Nephron (organoid): Measurements from ENCODE around the gene DPP6.

Experiments used
- H3K27ac Mint-ChIP-seq, 3 experiments: 2 replicates each; pipeline ENCODE4 v1.8.0; 2020; ENCODE audit warnings: mixed read lengths in 3 of 3, mild to moderate bottlenecking in 2 of 3, moderate library complexity in 1 of 3
- H3K27me3 Mint-ChIP-seq: 2 replicates; pipeline ENCODE4 v1.8.0; 2021; ENCODE audit warnings: low read depth, mild to moderate bottlenecking, moderate library complexity, mixed read lengths
- H3K36me3 Mint-ChIP-seq: 2 replicates; pipeline ENCODE4 v1.8.0; 2020; ENCODE audit warnings: low read depth, mixed read lengths
- H3K4me1 Mint-ChIP-seq: 2 replicates; pipeline ENCODE4 v1.8.0; 2020; ENCODE audit warnings: mixed read lengths
- H3K4me3 Mint-ChIP-seq, 3 experiments: 2 replicates each; pipeline ENCODE4 v1.8.0; 2020; ENCODE audit warnings: mild to moderate bottlenecking in 3 of 3, mixed read lengths in 3 of 3, moderate library complexity in 2 of 3
- H3K9me3 Mint-ChIP-seq: 2 replicates; pipeline ENCODE4 v1.8.0; 2020; ENCODE audit warnings: mixed read lengths
- TF ChIP-seq, protein P1 (sequence below), 3 experiments: fragments of 200-600 bp; sonication (generic); IDR thresholded peaks; one replicate each; pipeline ENCODE4 v1.5.0; 2021; ENCODE audit warnings: antibody characterized with exemption in 3 of 3; ENCODE audit not compliant: unreplicated experiment in 3 of 3

Gene DPP6

DNA sequence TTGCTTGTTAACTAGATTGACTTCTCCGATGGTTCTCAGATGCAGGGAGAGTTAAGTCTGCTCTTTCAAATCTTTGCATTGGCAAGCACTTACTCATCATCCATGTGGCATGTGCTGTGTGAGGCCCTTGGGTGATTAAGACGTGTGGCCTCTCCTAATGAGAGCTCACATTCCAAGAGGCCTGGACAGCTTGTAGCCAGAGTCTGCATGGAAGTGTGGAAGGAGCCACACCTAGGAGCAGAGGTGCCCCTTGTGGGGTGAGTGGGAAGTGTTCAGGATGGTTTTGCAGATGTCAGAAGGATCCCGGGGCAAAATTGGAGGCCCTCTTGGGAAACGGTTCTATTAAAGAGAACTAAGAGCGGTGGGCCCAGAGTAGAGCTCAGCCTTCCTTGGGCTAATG is 724.8 kb downstream of the DPP6 start:
- H3K27ac Mint-ChIP-seq: no peak overlapping the region
- TF ChIP-seq, protein P1, sequence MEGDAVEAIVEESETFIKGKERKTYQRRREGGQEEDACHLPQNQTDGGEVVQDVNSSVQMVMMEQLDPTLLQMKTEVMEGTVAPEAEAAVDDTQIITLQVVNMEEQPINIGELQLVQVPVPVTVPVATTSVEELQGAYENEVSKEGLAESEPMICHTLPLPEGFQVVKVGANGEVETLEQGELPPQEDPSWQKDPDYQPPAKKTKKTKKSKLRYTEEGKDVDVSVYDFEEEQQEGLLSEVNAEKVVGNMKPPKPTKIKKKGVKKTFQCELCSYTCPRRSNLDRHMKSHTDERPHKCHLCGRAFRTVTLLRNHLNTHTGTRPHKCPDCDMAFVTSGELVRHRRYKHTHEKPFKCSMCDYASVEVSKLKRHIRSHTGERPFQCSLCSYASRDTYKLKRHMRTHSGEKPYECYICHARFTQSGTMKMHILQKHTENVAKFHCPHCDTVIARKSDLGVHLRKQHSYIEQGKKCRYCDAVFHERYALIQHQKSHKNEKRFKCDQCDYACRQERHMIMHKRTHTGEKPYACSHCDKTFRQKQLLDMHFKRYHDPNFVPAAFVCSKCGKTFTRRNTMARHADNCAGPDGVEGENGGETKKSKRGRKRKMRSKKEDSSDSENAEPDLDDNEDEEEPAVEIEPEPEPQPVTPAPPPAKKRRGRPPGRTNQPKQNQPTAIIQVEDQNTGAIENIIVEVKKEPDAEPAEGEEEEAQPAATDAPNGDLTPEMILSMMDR (IDR thresholded peaks at IDR 0.05; ENCODE audit: unreplicated experiment in 3 of 3): no peak
- H3K36me3 Mint-ChIP-seq: peaks cover 4% of the 10 kb centered on the region
- peaks cover 6% of the 10 kb centered on the region for H3K4me1 Mint-ChIP-seq
- peaks cover 3% of the 10 kb centered on the region for H3K9me3 Mint-ChIP-seq
- peaks cover 16% of the 10 kb centered on the region for H3K27me3 Mint-ChIP-seq
- no peak overlapping the region for H3K4me3 Mint-ChIP-seq

DNA sequence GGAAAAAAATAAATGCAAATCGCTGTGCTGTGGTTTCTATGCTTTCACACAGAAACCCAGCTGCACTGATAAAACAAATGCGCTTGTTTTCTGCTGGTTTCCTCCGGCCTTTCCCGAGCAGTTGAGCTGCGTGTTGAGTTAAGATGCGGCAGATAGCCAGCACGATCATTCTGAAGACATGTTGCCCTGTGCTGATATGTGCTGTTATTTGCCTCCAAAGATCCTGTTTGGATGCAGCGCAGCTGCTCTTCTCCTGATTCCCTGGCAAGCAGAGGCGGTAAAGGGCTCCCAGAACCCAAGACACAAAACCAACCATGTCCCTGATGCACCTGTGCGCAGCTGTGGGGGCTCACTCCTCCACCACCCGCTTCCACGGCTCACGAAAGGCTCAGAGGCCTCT is 725.3 kb downstream of the DPP6 start:
- no peak overlapping the region for H3K27ac Mint-ChIP-seq
- TF ChIP-seq, protein P1 (IDR thresholded peaks at IDR 0.05; ENCODE audit: unreplicated experiment in 3 of 3): no peak
- H3K9me3 Mint-ChIP-seq: peaks cover 3% of the 10 kb centered on the region
- peaks cover 8% of the 10 kb centered on the region for H3K4me1 Mint-ChIP-seq
- H3K36me3 Mint-ChIP-seq: peaks cover 4% of the 10 kb centered on the region
- peaks cover 16% of the 10 kb centered on the region for H3K27me3 Mint-ChIP-seq
- no peak overlapping the region for H3K4me3 Mint-ChIP-seq

DNA sequence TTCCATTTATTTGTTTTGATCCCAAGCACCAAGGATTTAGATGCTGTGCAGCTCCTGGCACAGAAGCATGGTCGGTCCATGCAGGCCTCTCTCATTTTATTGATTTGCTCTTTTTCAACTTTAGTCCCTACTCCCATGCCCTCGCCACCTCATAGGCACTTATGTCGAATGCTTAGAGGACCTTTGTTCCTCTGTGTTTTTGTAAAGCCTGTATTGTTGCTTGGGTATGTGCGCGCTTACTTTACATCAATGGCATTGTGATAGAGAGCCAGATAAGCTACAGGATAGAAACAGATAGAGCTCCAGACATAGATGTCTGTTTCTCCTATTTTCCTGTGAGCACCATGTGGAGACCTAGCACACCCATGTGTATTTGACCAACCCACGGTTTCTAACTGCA is 725.7 kb downstream of the DPP6 start:
- Mint-ChIP-seq H3K4me1 (peaks cover 8% of the 10 kb centered on the region), H3K4me3 (no peak overlapping the region), H3K36me3 (peaks cover 4% of the 10 kb centered on the region), H3K27ac (no peak overlapping the region), H3K9me3 (peaks cover 3% of the 10 kb centered on the region), H3K27me3 (peaks cover 16% of the 10 kb centered on the region)
- TF ChIP-seq, protein P1 (IDR thresholded peaks at IDR 0.05; ENCODE audit: unreplicated experiment in 3 of 3): no peak

DNA sequence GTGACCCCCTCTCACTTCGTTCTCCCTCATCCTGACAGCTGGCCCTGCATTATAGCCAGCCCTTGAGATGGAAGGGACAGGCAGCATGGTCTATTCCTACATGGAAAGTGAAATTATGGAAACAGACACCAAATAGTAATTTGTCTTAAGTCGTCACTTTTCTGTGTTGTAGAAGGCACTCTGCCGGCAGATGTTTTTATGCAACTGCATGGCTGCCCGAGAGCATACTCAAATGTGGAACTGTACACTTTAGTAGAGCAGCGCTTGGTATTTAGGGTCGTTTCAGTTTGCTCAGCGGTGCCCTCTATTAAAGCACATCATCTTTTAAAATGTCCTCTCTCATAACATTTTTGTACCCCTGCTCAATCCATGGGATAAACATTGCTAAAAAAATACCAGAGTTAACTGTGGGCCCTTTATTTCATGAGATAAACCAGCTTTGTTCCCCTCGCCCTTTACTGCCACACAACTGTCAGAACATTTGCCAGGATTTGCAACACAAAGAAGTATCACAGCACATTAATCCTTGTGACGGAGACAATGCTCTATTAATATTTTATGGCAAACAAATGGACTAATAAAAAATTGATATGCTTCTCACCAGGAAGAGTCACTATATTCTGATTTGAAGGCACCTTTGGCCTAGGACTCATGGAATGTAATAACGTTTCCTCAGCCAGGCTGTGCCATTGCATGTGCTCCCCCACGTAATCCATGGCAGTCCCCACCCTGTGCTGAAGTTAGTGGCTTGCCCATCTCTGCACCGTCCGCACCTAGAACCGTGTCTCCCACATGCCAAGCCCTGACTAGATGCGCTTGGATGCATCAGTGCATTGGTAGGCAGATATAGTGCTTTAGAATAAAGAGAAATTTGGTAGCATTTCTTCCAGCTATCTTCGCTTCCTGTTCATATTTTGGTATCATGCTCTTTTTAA is 729.4 kb downstream of the DPP6 start:
- Mint-ChIP-seq H3K4me3 (no peak overlapping the region), H3K36me3 (peaks cover 4% of the 10 kb centered on the region), H3K4me1 (peaks cover 8% of the 10 kb centered on the region), H3K27ac (no peak overlapping the region), H3K27me3 (peaks cover 12% of the 10 kb centered on the region), H3K9me3 (peaks cover 8% of the 10 kb centered on the region)
- TF ChIP-seq, protein P1 (IDR thresholded peaks at IDR 0.05; ENCODE audit: unreplicated experiment in 3 of 3): no peak

DNA sequence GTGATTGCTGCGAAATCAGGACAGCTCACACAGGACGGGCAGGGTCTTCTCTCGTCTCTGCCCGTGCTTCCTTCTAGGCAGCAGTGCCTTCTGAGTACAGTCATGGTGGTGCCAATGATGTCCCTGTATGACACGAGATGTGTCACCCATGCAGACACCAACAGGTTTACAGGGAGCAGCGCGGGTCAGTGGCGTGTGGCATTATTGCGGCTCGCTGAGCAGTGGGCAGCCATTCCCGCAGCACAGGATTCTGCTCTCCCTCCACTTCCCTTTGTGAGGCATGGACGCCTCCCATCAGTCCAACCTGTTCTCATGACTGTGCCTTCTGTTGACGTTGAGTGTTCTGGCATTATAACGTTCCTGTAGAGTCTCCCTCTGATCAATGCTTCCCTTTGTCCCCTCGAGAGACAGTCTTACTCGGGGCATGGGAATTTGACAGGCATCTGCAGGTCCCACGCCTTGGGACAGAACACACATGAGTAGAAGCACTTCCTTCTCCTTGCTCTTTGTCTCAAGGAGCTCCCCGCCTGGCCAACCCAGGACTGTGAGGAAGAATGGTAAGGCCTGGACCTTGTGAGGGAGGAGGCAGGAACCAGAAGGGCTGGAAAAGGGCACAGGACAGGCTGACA is 731.2 kb downstream of the DPP6 start:
- peaks cover 4% of the 10 kb centered on the region for H3K36me3 Mint-ChIP-seq
- H3K4me3 Mint-ChIP-seq: no peak overlapping the region
- peaks cover 7% of the 10 kb centered on the region for H3K27me3 Mint-ChIP-seq
- no peak overlapping the region for H3K27ac Mint-ChIP-seq
- peaks cover 8% of the 10 kb centered on the region for H3K9me3 Mint-ChIP-seq
- TF ChIP-seq, protein P1 (IDR thresholded peaks at IDR 0.05; ENCODE audit: unreplicated experiment in 3 of 3): no peak
- H3K4me1 Mint-ChIP-seq: peaks cover 8% of the 10 kb centered on the region
